Vagina (tissue), 2 donors: ENCODE measurements around the gene URB1. TPM values are rescaled to one million over a fixed set of nuclear protein-coding genes. Genes with fewer than 3 reads are reported as not detected.
A peak's percentile ranks its signal among the peaks of the same experiment; 100 is the strongest.

Experiments
- DNase-seq, 2 donors: peaks; one replicate each; pipeline ENCODE4 v3.0.0-alpha.2; 2017; ENCODE audit errors: extremely low spot score in 2 of 2
- H3K27ac ChIP-seq: fragments of 200-600 bp; sonication (generic); one replicate; pipeline ENCODE4 v1.5.1; 2019
- H3K27me3 ChIP-seq: fragments of 200-600 bp; sonication (generic); one replicate; pipeline ENCODE4 v1.5.1; 2019
- H3K36me3 ChIP-seq, 2 donors: fragments of 200-600 bp; sonication (generic); one replicate each; pipeline ENCODE4 v1.5.1; 2017 to 2019
- H3K4me1 ChIP-seq: fragments of 200-600 bp; sonication (generic); one replicate; pipeline ENCODE4 v1.5.1; 2019
- H3K4me3 ChIP-seq, 2 donors: fragments of 200-600 bp; sonication (generic); 1 replicate in 1 of 2; 2 replicates in 1 of 2; pipeline ENCODE4 v1.5.1; 2016 to 2019
- H3K9me3 ChIP-seq: fragments of 200-600 bp; sonication (generic); one replicate; pipeline ENCODE4 v1.5.1; 2019
- POLR2A ChIP-seq, 2 donors: fragments of 450-650 bp; IDR thresholded peaks; one replicate each; pipeline ENCODE4 v1.6.1; 2017; ENCODE audit warnings: antibody characterized with exemption in 2 of 2, mild to moderate bottlenecking in 2 of 2, moderate library complexity in 2 of 2
- POLR2AphosphoS5 ChIP-seq, 2 donors: sonication (generic); formaldehyde crosslinking; IDR thresholded peaks; one replicate each; pipeline ENCODE4 v1.9.0; 2017; ENCODE audit warnings: antibody characterized with exemption in 2 of 2, mild to moderate bottlenecking in 2 of 2, low read depth in 1 of 2; ENCODE audit not compliant: insufficient read depth in 1 of 2
- intact Hi-C: fragments of 100-400 bp; cut with DNase I; formaldehyde crosslinking; loops from one replicate; pipeline ENCODE4 v1.15.1; 2023
- total RNA-seq: library from RNA; depleted of rRNA; stranded (reverse); fragments of >200 nt; gene quantifications from one replicate; pipeline ENCODE4 v1.2.3, GENCODE V29; 2016
- TF ChIP-seq, protein P1 (sequence below), 3 experiments: fragments of 450-650 bp in 2 of 3; fragments of 200-600 bp in 1 of 3; sonication (generic) in 1 of 3; IDR thresholded peaks; one replicate each; pipeline ENCODE4 v1.5.1; 2017 to 2019; ENCODE audit warnings: antibody characterized with exemption in 3 of 3, mild to moderate bottlenecking in 2 of 3, moderate library complexity in 2 of 3

The URB1 gene
- total RNA-seq, 1 donor from 2014 or later, result 23.8 TPM

DNA sequence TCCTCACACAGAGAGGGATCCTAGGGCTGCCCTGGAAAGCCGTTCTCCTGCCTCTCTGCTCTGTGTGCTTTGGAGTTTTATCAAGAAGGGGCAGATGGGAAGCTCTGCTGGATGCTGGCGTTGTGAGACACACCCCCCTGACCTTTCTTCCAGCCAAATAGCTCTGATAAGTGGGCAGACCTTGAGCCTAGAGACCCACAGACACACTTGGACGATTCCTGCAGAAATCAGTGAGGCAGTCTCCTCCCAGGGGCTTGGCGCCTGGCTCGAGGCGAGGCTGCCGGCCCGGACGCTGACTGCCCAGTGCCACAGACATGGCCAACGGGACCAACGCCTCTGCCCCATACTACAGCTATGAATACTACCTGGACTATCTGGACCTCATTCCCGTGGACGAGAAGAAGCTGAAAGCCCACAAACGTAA is 94.1 kb downstream of the URB1 start, which contains the start of gene MRAP:
TSS of gene MRAP (plus strand) at position 198 of the 424 bp plus-strand sequence. CDS start at position 315, 117 bp downstream.
- peak within 1 kb of the TSS; percentile 61 for H3K27ac ChIP-seq
- no peaks in the 10 kb centered on the region for H3K36me3 ChIP-seq
- no peaks in the 10 kb centered on the region for H3K27me3 ChIP-seq
- intact Hi-C loops, result no loop called here
- no peaks in the 10 kb centered on the region for H3K4me1 ChIP-seq
- TF ChIP-seq POLR2AphosphoS5 (IDR thresholded peaks at IDR 0.05; ENCODE audit: insufficient read depth in 1 of 2, low read depth in 1 of 2) (no peak), POLR2A (IDR thresholded peaks at IDR 0.05) (no peak)
- TF ChIP-seq, protein P1, sequence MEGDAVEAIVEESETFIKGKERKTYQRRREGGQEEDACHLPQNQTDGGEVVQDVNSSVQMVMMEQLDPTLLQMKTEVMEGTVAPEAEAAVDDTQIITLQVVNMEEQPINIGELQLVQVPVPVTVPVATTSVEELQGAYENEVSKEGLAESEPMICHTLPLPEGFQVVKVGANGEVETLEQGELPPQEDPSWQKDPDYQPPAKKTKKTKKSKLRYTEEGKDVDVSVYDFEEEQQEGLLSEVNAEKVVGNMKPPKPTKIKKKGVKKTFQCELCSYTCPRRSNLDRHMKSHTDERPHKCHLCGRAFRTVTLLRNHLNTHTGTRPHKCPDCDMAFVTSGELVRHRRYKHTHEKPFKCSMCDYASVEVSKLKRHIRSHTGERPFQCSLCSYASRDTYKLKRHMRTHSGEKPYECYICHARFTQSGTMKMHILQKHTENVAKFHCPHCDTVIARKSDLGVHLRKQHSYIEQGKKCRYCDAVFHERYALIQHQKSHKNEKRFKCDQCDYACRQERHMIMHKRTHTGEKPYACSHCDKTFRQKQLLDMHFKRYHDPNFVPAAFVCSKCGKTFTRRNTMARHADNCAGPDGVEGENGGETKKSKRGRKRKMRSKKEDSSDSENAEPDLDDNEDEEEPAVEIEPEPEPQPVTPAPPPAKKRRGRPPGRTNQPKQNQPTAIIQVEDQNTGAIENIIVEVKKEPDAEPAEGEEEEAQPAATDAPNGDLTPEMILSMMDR (IDR thresholded peaks at IDR 0.05), result no peak
- H3K9me3 ChIP-seq, result no peaks in the 10 kb centered on the region
- peak in 1 of 2 donors; percentile 56 for DNase-seq
- H3K4me3 ChIP-seq, result no peak within 1 kb of the TSS

DNA sequence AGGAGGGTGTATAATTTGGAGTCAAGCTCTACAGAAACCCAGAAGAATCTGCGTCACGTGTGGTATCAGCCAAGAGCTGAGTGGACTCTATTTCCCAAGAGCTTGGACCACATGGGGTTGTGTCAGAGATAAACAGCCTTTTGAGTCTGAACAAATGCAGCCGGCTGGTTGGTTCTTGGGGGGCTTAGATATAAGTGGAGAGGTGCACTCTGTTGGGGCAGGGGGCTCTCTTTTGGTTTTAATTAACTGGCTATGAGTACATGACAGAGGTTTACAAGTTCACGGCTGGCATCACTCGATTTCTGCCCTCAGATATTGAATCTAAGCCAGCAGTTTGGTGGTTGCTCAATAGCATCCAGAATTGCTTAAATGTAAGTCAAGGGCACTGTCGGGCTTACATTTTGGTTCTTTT is 94.7 kb downstream of the URB1 start:
- DNase-seq, result peak in 1 of 2 donors; percentile 83
- Histone ChIP-seq H3K36me3 (no peaks in the 10 kb centered on the region), H3K9me3 (no peaks in the 10 kb centered on the region), H3K27me3 (no peaks in the 10 kb centered on the region), H3K27ac (peak overlapping the region; percentile 61), H3K4me1 (no peaks in the 10 kb centered on the region), H3K4me3 (no peak overlapping the region)
- intact Hi-C loops, result no loop called here
- TF ChIP-seq POLR2AphosphoS5 (IDR thresholded peaks at IDR 0.05; ENCODE audit: insufficient read depth in 1 of 2, low read depth in 1 of 2) (no peak), POLR2A (IDR thresholded peaks at IDR 0.05) (no peak)
- TF ChIP-seq, protein P1 (IDR thresholded peaks at IDR 0.05), result no peak

DNA sequence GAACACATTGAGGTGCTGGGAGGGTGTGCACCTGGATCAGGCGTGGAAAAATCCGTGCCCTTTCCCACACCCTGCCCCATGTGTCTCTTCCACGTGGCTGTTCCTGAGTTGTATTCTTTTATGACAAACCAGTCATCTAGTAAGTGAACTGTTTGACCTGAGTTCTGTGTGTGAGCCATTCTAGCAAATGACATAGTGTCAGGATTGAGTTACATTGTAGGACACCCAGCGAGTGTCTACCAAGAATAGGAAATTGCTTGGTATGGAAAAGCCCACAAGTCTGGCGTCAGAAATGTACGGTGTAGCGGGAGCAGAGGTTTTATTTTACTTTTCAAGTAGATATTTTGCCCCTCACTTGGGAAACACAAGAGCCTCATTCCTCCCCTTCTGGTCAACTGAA is 95.4 kb downstream of the URB1 start:
- peak overlapping the region; percentile 61 for H3K27ac ChIP-seq
- H3K4me1 ChIP-seq, result no peaks in the 10 kb centered on the region
- H3K36me3 ChIP-seq, result no peaks in the 10 kb centered on the region
- peak in 1 of 2 donors; percentile 67 for DNase-seq
- H3K9me3 ChIP-seq, result no peaks in the 10 kb centered on the region
- TF ChIP-seq, protein P1 (IDR thresholded peaks at IDR 0.05), result no peak
- TF ChIP-seq POLR2AphosphoS5 (IDR thresholded peaks at IDR 0.05; ENCODE audit: insufficient read depth in 1 of 2, low read depth in 1 of 2), result no peak
- no peak for TF ChIP-seq POLR2A (IDR thresholded peaks at IDR 0.05)
- H3K4me3 ChIP-seq, result no peak overlapping the region
- H3K27me3 ChIP-seq, result no peaks in the 10 kb centered on the region
- intact Hi-C loops, result no loop called here

- intact Hi-C loops, result no loop called here
- TF ChIP-seq POLR2AphosphoS5 (IDR thresholded peaks at IDR 0.05; ENCODE audit: insufficient read depth in 1 of 2, low read depth in 1 of 2) (no peak), POLR2A (IDR thresholded peaks at IDR 0.05) (no peak)
- TF ChIP-seq, protein P1 (IDR thresholded peaks at IDR 0.05), result no peak
- H3K27me3 ChIP-seq, result no peaks in the 10 kb centered on the region
- no peak for DNase-seq
- H3K9me3 ChIP-seq, result no peaks in the 10 kb centered on the region
- H3K27ac ChIP-seq, result no peak overlapping the region
- H3K4me3 ChIP-seq, result no peak overlapping the region
- H3K4me1 ChIP-seq, result no peaks in the 10 kb centered on the region
- no peaks in the 10 kb centered on the region for H3K36me3 ChIP-seq
These were observed 107.3 kb downstream of the URB1 start for GRCh38 chr21:32285476-32285875.

GRCh38 chr21:32282992-32283391 is 109.8 kb downstream of the URB1 start:
- TF ChIP-seq, protein P1 (IDR thresholded peaks at IDR 0.05), result no peak
- no peak for TF ChIP-seq POLR2A (IDR thresholded peaks at IDR 0.05)
- no peak for TF ChIP-seq POLR2AphosphoS5 (IDR thresholded peaks at IDR 0.05; ENCODE audit: insufficient read depth in 1 of 2, low read depth in 1 of 2)
- no peaks in the 10 kb centered on the region for H3K27me3 ChIP-seq
- H3K36me3 ChIP-seq, result no peaks in the 10 kb centered on the region
- intact Hi-C loops, result no loop called here
- no peak overlapping the region for H3K4me3 ChIP-seq
- no peaks in the 10 kb centered on the region for H3K9me3 ChIP-seq
- peak in 1 of 2 donors; percentile 42 for DNase-seq
- peaks cover 18% of the 10 kb centered on the region for H3K4me1 ChIP-seq
- H3K27ac ChIP-seq, result no peak overlapping the region
